SH-SY5Y (cell line): ENCODE data around the gene KRTAP1-5.

Source experiments
- GATA2 ChIP-seq: IDR thresholded peaks from 2 replicates; pipeline ENCODE4 v1.6.1; 2011; ENCODE audit warnings: mild to moderate bottlenecking, low read depth, low read length
- GATA3 ChIP-seq: IDR thresholded peaks from 2 replicates; pipeline ENCODE4 v1.6.1; 2011; ENCODE audit warnings: low read depth, mild to moderate bottlenecking, low read length, moderate library complexity

DNA sequence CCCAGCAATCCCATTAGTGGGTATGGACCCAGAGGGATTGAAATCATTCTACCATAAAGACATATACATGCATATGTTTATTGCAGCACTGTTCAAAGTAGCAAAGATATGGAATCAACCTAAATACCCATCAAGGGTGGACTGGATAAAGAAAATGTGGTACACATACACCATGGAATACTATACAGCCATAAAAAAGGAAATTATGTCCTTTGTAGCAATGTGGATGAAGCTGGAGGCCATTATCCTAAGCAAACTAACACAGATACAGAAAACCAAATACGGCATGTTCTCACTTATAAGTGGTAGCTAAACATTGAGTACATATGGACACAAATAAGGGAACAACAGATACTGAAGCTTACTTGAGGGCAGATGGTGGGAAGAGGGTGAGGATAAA is 30.5 kb upstream of the KRTAP1-5 start:
- TF ChIP-seq GATA3 (no peak), GATA2 (no peak)
